Activated T-cell treated with anti-CD3 and anti-CD28 coated beads for 4 hours (primary cell): Measurements from ENCODE around the gene NFATC1.

Source experiments
- DNase-seq: peaks from one replicate; pipeline ENCODE4 v3.0.0-alpha.2; 2020

NFATC1 gene

DNA sequence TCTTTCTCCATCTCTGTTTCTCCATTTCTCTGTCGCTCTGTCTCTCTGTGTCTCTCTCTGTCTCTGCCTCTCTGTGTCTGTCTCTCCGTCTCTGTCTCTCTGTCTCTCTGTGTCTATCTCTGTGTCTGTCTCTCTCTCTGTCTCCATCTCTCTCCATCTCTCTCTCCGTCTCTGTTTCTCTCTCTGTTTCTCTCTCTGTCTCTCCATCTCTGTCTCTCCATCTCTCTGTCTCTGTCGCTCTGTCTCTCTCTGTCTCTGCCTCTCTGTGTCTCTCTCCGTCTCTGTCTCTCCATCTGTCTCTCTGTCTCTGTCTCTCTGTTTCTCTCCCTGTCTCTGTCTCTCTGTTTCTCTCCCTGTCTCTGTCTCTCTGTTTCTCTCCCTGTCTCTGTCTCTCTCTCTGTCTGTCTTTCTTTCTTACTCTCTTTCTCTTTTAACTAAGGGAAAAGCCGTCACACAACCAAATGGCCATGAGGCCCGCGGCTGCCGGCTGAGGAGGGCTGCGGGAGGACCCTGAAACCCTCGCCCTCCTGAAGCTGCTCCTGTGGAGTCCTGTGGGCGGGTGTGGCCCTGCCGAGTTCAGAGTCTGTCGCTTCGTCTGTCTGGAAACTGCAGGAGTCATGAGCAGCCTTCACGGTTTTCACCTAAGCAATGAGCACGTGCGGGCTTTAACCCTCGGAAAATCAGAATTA, 29.3 kb downstream of the NFATC1 start:
- DNase-seq = no peak

DNA sequence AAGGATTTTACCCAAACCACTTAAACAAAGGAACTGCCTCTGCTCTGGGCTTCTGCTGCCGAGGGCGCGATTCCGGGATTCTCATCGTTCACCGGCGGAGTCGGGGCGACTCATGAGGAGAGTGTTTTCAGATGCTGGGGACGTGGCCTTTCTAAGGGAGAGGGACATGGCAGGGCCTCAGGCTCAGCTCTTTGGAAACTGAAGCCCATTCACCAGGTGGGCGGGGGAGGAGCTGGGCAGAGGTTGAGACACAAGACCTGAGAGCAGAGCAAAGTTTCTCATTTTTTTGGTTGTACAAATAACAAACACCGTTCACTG, 29.8 kb downstream of the NFATC1 start:
- no peak for DNase-seq

GRCh38 chr18:79426376-79427300, 30.9 kb downstream of the NFATC1 start:
- no peak for DNase-seq

DNA sequence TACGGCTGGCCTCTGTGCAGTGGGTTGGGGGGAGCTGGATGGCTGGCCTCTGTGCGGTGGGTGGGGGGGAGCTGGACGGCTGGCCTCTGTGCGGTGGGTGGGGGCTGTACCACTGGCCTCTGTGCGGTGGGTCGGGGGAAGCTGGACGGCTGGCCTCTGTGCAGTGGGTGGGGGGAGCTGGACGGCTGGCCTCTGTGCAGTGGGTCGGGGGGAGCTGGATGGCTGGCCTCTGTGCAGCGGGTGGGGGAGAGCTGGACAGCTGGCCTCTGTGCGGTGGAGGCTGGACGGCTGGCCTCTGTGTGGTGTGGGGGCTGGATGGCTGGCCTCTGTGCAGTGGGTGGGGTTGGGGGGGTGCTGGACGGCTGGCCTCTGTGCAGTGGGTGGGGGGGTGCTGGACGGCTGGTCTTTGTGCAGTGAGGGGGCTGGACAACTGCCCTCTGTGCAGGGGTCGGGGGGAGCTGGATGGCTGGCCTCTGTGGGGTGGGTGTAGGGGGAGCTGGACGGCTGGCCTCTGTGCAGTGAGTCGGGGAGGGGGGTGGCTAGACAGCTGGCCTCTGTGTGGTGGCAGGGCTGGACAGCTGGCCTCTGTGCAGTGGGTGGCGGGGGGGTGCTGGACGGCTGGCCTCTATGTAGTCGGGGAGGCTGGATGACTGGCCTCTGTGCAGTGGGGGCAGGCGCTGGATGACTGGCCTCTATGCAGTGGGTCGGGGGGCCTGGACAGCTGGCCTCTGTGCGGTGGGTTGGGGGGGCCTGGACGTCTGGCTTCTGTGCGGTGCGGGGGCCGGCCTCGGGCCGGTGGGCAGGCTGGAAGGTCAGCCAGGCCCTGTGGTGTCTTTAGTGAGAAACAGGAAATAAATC, 31.9 kb downstream of the NFATC1 start:
- DNase-seq = no peak

DNA sequence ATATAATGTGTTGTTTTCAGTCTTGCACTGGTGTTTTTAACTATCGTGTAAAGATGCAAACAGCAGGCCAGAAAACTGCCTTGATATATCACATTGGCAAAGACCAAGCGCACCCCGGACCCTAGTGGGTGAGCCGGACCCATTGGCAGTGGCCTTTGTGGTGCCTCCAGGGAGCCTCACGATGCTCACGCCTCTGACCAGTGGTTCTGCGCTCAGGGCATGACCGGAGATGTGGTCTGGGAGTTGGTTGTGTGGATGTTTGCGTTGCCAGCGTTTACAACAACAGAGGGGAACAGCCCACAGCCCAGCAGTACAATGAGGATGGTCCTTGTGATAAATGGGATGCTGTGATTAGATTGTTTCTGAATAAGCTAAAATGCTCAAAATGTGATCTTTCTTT, 32.6 kb downstream of the NFATC1 start:
- DNase-seq = no peak

GRCh38 chr18:79429381-79429780, 33.7 kb downstream of the NFATC1 start:
- no peak for DNase-seq

DNA sequence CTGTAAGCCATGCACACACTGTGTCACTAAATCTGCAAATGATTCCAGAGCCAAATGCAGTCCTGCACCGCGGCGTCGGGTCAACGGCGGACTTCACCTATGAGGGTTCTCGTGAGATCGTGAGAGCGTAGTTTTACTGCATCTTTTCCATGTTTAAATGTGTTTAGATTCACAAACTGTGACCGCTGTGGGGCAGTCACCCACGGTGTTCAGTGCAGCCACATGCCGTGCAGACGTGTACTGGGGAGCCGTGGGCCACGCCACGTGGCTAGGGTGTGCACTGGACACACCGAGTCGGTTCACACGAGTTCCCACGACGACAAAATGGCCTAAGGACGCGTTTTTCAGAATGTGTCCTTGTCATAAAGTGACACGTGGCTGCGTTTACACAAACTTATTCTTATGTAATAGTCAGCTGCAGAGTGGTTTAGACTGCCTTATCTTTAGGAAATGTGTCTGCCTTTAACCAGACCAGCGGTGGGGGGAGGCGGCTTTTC, 34.1 kb downstream of the NFATC1 start:
- DNase-seq = no peak

GRCh38 chr18:79432376-79433120, 36.8 kb downstream of the NFATC1 start:
- no peak for DNase-seq

GRCh38 chr18:79433431-79433830, 37.7 kb downstream of the NFATC1 start:
- DNase-seq = no peak

DNA sequence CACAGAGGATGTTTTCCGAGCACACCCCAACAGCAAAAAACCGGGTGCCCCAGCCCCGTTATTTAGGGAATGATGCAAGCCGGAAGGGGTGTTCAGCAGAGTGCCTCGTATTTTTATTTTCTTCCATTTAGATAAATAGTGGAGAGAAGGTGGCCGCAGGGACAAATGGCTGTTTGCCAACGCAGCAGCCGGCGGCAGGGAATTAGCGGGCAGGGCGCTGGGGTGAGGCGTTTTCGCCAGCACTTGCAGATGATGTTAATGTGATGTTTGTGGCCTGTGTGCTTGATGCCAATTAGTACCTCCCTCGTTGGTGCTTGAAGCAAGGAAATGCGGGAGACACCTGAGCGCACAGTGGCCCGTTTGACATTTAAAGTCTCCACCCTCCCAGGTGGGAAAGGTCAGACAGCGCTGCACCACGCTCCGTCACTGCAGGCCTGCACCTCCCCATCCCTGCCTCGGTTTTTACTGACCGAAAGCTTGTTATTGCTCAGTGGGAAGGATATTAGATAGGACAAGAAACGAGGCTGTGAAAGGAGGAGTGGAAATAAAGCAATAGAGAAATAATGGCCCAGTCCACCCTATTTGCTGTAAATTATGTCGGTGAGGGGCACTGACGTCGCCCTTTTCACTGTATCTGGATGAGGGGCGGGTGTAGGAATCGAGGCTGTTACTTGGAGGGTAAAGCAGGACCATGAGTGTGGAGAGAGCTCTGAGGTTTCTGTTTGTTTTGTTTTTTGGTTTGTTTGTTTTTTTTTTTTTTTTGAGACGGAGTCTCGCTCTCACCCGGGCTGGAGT, 39.1 kb downstream of the NFATC1 start:
- DNase-seq = no peak

GRCh38 chr18:79436556-79437275, 41.0 kb downstream of the NFATC1 start:
- DNase-seq = no peak

GRCh38 chr18:79438089-79438897, 42.6 kb downstream of the NFATC1 start:
- no peak for DNase-seq

- peak; percentile 35 for DNase-seq
Observed at GRCh38 chr18:79438898-79439627, 43.3 kb downstream of the NFATC1 start.

- DNase-seq = no peak
Observed at GRCh38 chr18:79439628-79440023, 43.9 kb downstream of the NFATC1 start.

DNA sequence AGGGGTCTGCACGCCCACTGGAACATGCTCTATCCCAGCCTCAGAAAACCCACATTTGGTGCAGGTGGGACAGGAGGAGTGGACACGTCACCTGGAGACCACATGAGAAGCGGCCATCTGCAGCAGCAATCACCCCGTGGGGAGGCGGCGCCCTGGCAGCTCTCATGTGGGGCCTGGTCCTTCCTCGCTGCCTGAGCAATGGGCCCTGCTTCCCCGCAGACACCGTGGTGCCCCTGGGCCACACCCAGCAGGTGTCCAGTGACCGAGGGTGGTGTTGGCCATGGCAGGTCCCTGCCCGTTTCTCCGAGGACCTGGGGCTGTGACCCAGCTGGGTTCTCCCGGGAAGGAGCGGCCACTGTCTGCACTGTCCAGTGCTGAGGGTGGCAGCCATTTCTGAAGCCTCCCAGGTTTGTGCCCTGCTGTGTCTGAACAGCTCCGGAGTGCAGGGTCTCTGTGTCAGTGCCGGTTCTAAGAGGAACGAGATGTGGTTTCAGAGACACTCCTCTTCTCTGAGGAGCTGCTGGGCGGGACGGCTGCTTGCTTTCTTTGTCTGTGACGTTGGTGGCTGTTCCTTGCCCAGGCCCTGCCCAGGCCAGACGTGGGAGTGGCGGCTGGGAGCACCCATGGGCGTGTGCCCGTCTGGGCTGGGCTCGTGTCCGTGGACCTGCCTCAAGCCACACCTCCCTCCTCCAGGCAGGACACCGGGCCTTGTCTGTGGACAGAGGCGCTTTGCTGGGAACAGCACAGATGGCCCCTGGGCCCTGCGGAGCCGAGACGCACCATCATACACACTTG, 44.8 kb downstream of the NFATC1 start:
- no peak for DNase-seq

DNA sequence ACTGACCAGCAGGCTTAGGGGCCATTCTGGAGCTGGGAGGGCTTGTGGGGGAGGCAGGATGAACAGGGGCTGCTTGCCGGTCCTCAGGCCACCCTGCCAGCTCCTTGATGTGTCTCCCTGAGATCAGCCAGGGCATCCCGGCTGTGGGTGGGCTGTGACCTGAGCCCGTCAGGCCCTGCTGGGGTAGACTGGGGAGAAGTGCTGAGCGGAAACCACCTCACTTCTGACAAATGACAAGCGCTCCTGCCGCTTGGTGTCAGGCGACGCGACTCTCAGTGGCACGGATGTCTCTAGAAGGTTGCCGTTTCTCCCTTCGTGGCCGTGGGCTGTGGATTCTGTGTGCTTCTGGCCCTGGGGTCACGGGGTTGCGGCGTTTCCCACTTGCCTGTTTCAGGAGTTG, 45.7 kb downstream of the NFATC1 start:
- DNase-seq = no peak

GRCh38 chr18:79442508-79443221, 46.9 kb downstream of the NFATC1 start:
- no peak for DNase-seq

DNA sequence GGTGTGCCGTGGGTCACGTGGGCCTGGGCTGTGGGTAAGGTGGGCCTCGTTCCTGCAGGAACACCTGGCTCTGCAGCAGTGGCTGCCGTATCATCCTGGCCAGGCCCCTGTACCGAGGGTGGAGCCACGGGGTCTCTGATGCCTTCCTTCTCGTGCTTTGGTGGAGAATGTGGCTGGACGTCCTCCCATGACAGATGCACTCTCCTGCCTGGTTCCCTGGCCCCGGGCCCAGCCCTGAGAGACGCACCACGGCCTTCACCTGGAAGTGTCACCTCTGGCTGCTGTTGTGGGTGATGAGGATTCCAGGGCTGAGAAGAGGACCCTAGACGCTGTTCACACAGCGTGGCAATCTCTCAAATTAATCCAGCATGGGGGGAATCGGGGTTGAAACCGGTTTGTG, 49.5 kb downstream of the NFATC1 start:
- no peak for DNase-seq
